GM20000 (cell line): Measurements from ENCODE around the gene DAO.
"Not testable (repeated sequence)": the region's sequence is repeated elsewhere in the genome, so short reads cannot be mapped to it uniquely, and the experiment has no call there.

ENCODE experiments used
- DNase-seq: peaks from one replicate; pipeline ENCODE4 v3.0.0; 2012; ENCODE audit warnings: low spot score
- TF ChIP-seq, protein P1 (sequence below): IDR thresholded peaks from 2 replicates; pipeline ENCODE4 v1.5.1; 2012; ENCODE audit warnings: mild to moderate bottlenecking, control low read depth; ENCODE audit errors: extremely low read depth, missing control alignments

Gene DAO

DNA sequence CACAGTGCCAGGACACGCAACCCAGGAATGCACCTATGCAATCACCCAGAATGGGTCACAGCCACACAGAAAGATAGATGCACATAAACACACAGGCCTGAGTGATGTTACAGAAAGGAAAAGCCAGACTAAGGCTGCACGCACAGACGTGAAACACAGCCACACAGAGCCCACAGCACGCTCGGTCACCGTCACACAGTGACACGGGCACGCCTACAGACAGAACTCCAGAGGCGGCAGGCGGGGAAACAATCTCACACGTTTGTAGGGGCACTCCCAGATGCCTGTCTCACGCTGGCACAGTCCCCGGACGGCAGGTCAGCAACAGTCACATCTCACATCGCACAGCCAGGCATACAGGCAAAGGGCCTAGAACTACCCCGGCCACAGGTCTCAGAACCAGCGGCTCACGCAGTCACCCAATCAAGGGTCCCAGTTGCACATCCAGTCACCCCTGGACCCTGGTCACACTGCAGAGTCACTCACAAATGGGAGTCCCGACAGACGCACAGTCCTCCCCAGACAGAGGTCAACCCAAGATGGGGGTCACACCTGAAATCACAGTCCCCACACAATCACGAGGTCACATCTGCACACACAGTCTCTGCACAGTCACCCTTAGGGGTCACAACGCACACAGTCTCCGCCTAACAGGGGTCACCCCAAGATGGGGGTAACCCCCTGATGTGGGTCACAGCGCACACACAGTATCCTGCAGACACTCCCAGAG is 23.3 kb upstream of the DAO start:
- TF ChIP-seq, protein P1, sequence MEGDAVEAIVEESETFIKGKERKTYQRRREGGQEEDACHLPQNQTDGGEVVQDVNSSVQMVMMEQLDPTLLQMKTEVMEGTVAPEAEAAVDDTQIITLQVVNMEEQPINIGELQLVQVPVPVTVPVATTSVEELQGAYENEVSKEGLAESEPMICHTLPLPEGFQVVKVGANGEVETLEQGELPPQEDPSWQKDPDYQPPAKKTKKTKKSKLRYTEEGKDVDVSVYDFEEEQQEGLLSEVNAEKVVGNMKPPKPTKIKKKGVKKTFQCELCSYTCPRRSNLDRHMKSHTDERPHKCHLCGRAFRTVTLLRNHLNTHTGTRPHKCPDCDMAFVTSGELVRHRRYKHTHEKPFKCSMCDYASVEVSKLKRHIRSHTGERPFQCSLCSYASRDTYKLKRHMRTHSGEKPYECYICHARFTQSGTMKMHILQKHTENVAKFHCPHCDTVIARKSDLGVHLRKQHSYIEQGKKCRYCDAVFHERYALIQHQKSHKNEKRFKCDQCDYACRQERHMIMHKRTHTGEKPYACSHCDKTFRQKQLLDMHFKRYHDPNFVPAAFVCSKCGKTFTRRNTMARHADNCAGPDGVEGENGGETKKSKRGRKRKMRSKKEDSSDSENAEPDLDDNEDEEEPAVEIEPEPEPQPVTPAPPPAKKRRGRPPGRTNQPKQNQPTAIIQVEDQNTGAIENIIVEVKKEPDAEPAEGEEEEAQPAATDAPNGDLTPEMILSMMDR = no peak
- peak; percentile 32 for DNase-seq

DNA sequence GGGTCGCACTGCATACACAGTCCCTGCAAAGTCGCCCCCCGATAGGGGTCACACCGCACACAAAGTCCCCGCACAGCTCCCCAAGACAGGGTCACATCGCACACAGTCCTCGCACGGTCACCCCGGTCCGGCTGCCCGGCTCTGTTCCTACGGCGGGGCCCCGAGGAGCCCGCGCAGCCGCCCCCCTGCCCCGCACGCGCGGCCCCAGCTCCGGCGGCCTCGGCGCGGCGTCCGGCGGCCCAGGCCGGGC is 22.8 kb upstream of the DAO start:
- TF ChIP-seq, protein P1 = no peak
- DNase-seq = no peak

DNA sequence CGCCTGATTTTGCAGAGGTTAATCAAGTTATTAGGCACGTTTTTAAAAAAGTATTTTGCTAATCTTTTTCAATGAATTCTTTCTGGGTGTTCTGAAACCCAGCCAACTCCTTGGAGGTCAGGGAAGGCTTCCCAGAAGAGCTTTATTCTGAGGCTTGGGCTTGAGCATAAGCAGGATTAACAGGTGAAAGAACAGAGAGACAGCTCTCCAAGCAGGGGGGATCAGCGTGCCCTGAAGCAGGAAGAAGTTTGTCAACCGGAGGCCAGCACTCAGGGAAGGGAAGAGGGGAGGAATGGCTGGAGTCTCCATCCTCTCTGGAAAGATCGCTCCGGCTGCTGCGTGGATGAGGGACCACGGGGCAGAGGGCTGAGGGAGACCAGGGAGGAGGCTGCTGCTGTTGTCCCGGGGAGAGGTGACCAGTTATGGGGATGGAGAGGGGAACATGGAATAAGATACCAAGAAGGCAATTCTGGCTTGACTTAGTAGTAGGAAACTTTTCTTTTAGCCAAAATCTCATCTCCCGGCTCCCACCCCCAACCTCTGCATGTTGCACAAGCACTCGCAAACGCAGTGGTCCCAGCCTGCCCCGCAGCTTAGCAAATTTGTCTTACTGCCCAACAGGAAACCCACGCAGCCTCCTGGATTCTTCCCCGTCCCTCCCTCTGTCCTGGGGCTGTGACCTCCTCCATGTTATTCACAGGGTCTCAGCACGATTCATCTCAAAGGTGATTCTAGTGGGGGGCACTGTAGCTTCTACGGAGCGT is 21.4 kb upstream of the DAO start:
- no peak for DNase-seq
- TF ChIP-seq, protein P1 = no peak

DNA sequence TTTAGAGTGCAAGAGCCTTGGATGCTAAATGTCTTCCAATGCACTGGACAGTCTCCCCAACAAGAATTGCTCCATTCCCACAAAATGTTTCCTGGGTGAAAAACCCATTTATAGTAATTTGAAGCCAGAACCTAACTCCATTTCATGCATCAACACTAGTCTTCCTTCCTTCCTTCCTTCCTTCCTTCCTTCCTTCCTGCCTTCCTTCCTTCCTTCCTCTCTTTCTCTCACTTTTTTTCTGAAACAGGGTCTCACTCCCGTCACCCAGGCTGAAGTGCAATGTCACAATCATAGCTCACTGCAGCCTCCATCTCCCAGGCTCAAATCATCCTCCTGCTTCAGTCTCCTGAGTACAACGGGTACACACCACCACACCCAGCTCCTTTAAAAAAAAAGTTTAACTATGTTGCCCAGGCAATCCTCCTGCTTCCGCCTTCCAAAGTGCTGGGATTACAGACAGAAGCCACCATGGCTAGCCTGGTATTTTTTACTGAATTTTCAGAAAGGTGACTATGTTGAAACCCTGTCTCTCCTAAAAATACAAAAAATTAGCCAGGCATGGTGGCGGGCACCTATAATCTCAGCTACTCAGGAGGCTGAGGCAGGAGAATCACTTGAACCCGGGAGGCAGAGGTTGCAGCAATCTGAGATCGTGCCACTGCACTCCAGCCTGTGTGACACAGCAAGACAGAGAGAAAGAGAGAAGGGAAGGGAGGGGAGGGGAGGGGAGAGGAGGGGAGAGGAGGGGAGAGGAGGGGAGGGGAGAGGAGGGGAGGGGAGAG is 20.6 kb upstream of the DAO start:
- not testable (repeated sequence) for DNase-seq

DNA sequence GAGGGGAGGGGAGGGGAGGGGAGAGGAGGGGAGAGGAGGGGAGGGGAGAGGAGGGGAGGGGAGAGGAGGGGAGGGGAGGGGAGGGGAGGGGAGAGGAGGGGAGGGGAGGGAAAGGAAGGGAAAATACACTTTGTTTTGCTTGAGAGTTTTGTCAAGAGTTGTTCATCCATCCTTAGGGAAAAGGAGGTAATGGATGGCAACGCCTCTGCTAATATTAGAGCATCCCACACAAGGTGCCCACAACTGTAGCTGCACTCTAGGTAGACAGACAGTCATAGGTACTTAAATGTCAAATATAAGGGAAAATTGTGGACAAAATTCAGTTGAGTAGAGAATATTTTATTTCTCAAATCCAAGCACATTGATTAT is 20.0 kb upstream of the DAO start:
- TF ChIP-seq, protein P1 = no peak
- no peak for DNase-seq

DNA sequence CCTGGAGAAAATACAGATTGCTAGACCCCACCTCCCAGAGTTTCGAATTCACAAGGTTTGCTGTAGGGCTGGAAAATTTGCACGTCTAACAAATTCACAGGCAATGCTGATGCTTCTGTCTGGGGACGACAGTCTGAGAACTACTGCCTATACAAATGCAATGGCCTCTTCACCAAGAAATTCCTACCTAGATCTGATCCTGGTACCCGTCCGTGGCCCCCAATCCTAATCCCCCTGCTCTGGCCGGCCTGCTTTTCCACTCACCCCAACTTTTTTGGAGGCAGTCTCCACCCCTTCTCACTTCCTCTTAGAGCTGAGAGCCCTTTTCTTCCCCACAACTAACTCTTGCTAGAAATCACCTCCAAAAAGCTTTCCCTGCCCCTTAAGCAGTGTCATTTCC is 19.4 kb upstream of the DAO start:
- TF ChIP-seq, protein P1 = no peak
- DNase-seq = no peak

DNA sequence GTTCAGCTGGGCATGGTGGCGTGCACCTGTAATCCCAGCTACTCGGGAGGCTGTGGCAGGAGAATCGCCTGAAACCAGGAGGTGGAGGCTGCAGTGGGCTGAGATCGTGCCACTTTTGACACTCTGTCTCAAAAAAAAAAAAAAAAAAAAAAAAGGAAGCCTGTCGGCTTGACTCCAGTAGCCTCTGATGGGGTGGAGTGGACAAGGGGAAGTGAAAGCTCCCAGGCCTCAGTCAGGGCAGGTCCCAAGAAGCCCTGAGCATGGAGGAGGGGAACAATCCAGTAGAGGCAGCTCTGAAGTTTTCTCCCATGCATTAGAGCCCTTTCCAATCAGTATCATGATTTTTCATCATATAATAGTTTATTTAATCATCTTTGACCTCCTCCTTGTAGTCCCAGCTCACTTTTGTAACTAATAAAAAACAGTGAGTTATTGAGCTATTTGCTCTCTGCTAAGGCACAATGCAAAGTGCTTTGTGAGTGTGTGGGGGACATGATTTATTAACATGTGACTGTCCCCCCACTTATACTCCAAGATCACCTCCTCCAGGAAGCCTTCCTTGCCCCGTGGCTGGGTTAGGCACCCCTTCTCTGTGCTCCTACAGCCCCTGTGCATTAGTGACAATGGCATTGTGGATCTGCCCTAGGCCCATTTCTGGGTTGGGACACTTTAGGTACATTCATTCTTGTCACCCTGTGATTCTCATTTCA is 17.9 kb upstream of the DAO start:
- DNase-seq = peak; percentile 56
- TF ChIP-seq, protein P1 = no peak
